Measurements from ENCODE around the gene BANK1.

Gene BANK1

GRCh38 chr4:101967697-101968346, 177.3 kb downstream of the BANK1 start:
- Histone ChIP-seq H2AFZ (ENCODE audit: low read depth) (no peak overlapping the region), H3K4me2 (no peak overlapping the region), H4K20me1 (ENCODE audit: insufficient read depth) (no peaks in the 10 kb centered on the region), H3K9ac (no peak overlapping the region), H3K4me1 (ENCODE audit: low read depth, poor library complexity, severe bottlenecking) (peaks cover under 1% of the 10 kb centered on the region), H3K4me3 (IDR thresholded peaks at IDR 0.05; ENCODE audit: insufficient read depth, low read depth, low read length) (no peak overlapping the region), H3K36me3 (ENCODE audit: insufficient read depth) (no peaks in the 10 kb centered on the region), H3K27me3 (ENCODE audit: insufficient read depth, low read depth) (no peaks in the 10 kb centered on the region), H3K79me2 (ENCODE audit: insufficient read depth, low read depth) (no peaks in the 10 kb centered on the region), H3K27ac (no peak overlapping the region)
- TF ChIP-seq, protein P1, sequence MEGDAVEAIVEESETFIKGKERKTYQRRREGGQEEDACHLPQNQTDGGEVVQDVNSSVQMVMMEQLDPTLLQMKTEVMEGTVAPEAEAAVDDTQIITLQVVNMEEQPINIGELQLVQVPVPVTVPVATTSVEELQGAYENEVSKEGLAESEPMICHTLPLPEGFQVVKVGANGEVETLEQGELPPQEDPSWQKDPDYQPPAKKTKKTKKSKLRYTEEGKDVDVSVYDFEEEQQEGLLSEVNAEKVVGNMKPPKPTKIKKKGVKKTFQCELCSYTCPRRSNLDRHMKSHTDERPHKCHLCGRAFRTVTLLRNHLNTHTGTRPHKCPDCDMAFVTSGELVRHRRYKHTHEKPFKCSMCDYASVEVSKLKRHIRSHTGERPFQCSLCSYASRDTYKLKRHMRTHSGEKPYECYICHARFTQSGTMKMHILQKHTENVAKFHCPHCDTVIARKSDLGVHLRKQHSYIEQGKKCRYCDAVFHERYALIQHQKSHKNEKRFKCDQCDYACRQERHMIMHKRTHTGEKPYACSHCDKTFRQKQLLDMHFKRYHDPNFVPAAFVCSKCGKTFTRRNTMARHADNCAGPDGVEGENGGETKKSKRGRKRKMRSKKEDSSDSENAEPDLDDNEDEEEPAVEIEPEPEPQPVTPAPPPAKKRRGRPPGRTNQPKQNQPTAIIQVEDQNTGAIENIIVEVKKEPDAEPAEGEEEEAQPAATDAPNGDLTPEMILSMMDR (conservative IDR thresholded peaks at IDR 0.05; ENCODE audit: low read depth, low read length): no peak

GRCh38 chr4:101968364-101968763, 177.8 kb downstream of the BANK1 start:
- H3K79me2 ChIP-seq (ENCODE audit: insufficient read depth, low read depth): no peaks in the 10 kb centered on the region
- no peak overlapping the region for H3K9ac ChIP-seq
- H3K4me1 ChIP-seq (ENCODE audit: low read depth, poor library complexity, severe bottlenecking): peaks cover 6% of the 10 kb centered on the region
- no peaks in the 10 kb centered on the region for H4K20me1 ChIP-seq (ENCODE audit: insufficient read depth)
- TF ChIP-seq, protein P1 (conservative IDR thresholded peaks at IDR 0.05; ENCODE audit: low read depth, low read length): no peak
- no peaks in the 10 kb centered on the region for H3K36me3 ChIP-seq (ENCODE audit: insufficient read depth)
- H3K27me3 ChIP-seq (ENCODE audit: insufficient read depth, low read depth): no peaks in the 10 kb centered on the region
- H3K27ac ChIP-seq: no peak overlapping the region
- H3K4me3 ChIP-seq (IDR thresholded peaks at IDR 0.05; ENCODE audit: insufficient read depth, low read depth, low read length): no peak overlapping the region
- H3K4me2 ChIP-seq: no peak overlapping the region
- H2AFZ ChIP-seq (ENCODE audit: low read depth): no peak overlapping the region

DNA sequence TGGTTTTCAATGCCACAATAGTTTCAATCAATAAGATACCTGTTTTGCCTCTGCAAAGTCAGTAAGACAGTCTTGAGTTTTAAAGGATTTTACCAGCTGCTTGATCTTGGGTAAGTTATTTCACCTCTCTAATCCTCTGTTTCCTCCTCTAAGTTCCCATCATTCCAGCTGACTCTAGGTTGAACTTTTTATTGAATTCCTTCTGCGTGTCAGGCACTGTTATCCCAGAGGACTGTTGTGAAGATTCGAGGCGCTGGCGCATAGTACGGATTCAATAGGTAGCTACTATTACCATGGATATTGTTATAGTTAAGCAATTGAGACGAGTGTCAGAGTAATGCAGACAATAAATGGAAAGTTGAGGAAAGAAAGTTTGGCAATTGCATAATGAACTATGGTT, 179.4 kb downstream of the BANK1 start:
- Histone ChIP-seq H3K27ac (no peak overlapping the region), H3K4me3 (IDR thresholded peaks at IDR 0.05; ENCODE audit: insufficient read depth, low read depth, low read length) (no peak overlapping the region), H3K36me3 (ENCODE audit: insufficient read depth) (no peaks in the 10 kb centered on the region), H3K9ac (no peak overlapping the region), H3K4me1 (ENCODE audit: low read depth, poor library complexity, severe bottlenecking) (peaks cover 6% of the 10 kb centered on the region), H2AFZ (ENCODE audit: low read depth) (no peak overlapping the region), H3K79me2 (ENCODE audit: insufficient read depth, low read depth) (no peaks in the 10 kb centered on the region), H4K20me1 (ENCODE audit: insufficient read depth) (no peaks in the 10 kb centered on the region), H3K4me2 (no peak overlapping the region), H3K27me3 (ENCODE audit: insufficient read depth, low read depth) (no peaks in the 10 kb centered on the region)
- TF ChIP-seq, protein P1 (conservative IDR thresholded peaks at IDR 0.05; ENCODE audit: low read depth, low read length): no peak

- no peaks in the 10 kb centered on the region for H3K27me3 ChIP-seq (ENCODE audit: insufficient read depth, low read depth)
- no peak overlapping the region for H3K27ac ChIP-seq
- H3K79me2 ChIP-seq (ENCODE audit: insufficient read depth, low read depth): no peaks in the 10 kb centered on the region
- peaks cover 6% of the 10 kb centered on the region for H3K4me1 ChIP-seq (ENCODE audit: low read depth, poor library complexity, severe bottlenecking)
- TF ChIP-seq, protein P1 (conservative IDR thresholded peaks at IDR 0.05; ENCODE audit: low read depth, low read length): no peak
- no peak overlapping the region for H2AFZ ChIP-seq (ENCODE audit: low read depth)
- no peak overlapping the region for H3K4me2 ChIP-seq
- no peak overlapping the region for H3K4me3 ChIP-seq (IDR thresholded peaks at IDR 0.05; ENCODE audit: insufficient read depth, low read depth, low read length)
- H3K36me3 ChIP-seq (ENCODE audit: insufficient read depth): no peaks in the 10 kb centered on the region
- no peaks in the 10 kb centered on the region for H4K20me1 ChIP-seq (ENCODE audit: insufficient read depth)
- H3K9ac ChIP-seq: no peak overlapping the region
These were observed 180.1 kb downstream of the BANK1 start for GRCh38 chr4:101970547-101971155.
